Stimulated activated CD4-positive, alpha-beta T cell treated with anti-CD3 and anti-CD28 coated beads, Interleukin-12 subunit alpha, Interleukin-12 subunit beta, amount 100 ng/mL, for 4 hours (primary cell): ENCODE measurements around the gene FBXL7.

Experiments
- DNase-seq: peaks from one replicate; pipeline ENCODE4 v3.0.0-alpha.2; 2020

Gene FBXL7

GRCh38 chr5:15787681-15788080 is 287.7 kb downstream of the FBXL7 start:
- DNase-seq, result no peak

GRCh38 chr5:15789642-15790041 is 289.7 kb downstream of the FBXL7 start:
- DNase-seq, result no peak

- no peak for DNase-seq
Measured at GRCh38 chr5:15790446-15791018, 290.6 kb downstream of the FBXL7 start.

- no peak for DNase-seq
Measured at GRCh38 chr5:15791274-15791673, 291.3 kb downstream of the FBXL7 start.

GRCh38 chr5:15791859-15792258 is 291.9 kb downstream of the FBXL7 start:
- no peak for DNase-seq

GRCh38 chr5:15794052-15794985 is 294.3 kb downstream of the FBXL7 start:
- DNase-seq, result no peak

GRCh38 chr5:15796096-15796495 is 296.1 kb downstream of the FBXL7 start:
- no peak for DNase-seq

GRCh38 chr5:15796557-15796956 is 296.6 kb downstream of the FBXL7 start:
- DNase-seq, result no peak

- DNase-seq, result no peak
Measured at GRCh38 chr5:15797116-15797515, 297.1 kb downstream of the FBXL7 start.

GRCh38 chr5:15798006-15798405 is 298.0 kb downstream of the FBXL7 start:
- DNase-seq, result no peak

- DNase-seq, result no peak
Measured at GRCh38 chr5:15799014-15799413, 299.0 kb downstream of the FBXL7 start.

- DNase-seq, result no peak
Measured at GRCh38 chr5:15799612-15800011, 299.6 kb downstream of the FBXL7 start.

- no peak for DNase-seq
Measured at GRCh38 chr5:15803280-15803679, 303.3 kb downstream of the FBXL7 start.

GRCh38 chr5:15806613-15807012 is 306.6 kb downstream of the FBXL7 start:
- DNase-seq, result no peak

- DNase-seq, result no peak
Measured at GRCh38 chr5:15807248-15807647, 307.3 kb downstream of the FBXL7 start.

GRCh38 chr5:15807871-15808270 is 307.9 kb downstream of the FBXL7 start:
- no peak for DNase-seq

- no peak for DNase-seq
Measured at GRCh38 chr5:15808577-15808976, 308.6 kb downstream of the FBXL7 start.

GRCh38 chr5:15819617-15820016 is 319.6 kb downstream of the FBXL7 start:
- DNase-seq, result no peak

GRCh38 chr5:15821506-15821905 is 321.5 kb downstream of the FBXL7 start:
- no peak for DNase-seq

- no peak for DNase-seq
Measured at GRCh38 chr5:15823398-15823797, 323.4 kb downstream of the FBXL7 start.

GRCh38 chr5:15827741-15828140 is 327.8 kb downstream of the FBXL7 start:
- no peak for DNase-seq

- no peak for DNase-seq
Measured at GRCh38 chr5:15831408-15831807, 331.4 kb downstream of the FBXL7 start.

- DNase-seq, result no peak
Measured at GRCh38 chr5:15833365-15833764, 333.4 kb downstream of the FBXL7 start.

- no peak for DNase-seq
Measured at GRCh38 chr5:15834596-15835245, 334.7 kb downstream of the FBXL7 start.
